OCI-LY7 (cell line): ENCODE data around the gene GNG7.

Source experiments
- CTCF ChIP-seq: fragments of 200-600 bp; sonication (generic); conservative IDR thresholded peaks from 2 replicates; pipeline ENCODE4 v1.5.1; 2014; ENCODE audit warnings: mild to moderate bottlenecking, antibody characterized with exemption, low read length, moderate library complexity, mixed read lengths
- EZH2phosphoT487 ChIP-seq: fragments of 200-600 bp; sonication (generic); IDR thresholded peaks from 2 replicates; pipeline ENCODE4 v1.6.1; 2018; ENCODE audit warnings: low read depth, borderline replicate concordance, mild to moderate bottlenecking, mixed run types, antibody characterized with exemption, low read length, moderate library complexity, mixed read lengths

- TF ChIP-seq EZH2phosphoT487 (no peak), CTCF (no peak)
Measured at GRCh38 chr19:2538096-2538757, 164.3 kb downstream of the GNG7 start.
